ENCODE data around the gene SWSAP1.
"Not testable (repeated sequence)": the region's sequence is repeated elsewhere in the genome, so short reads cannot be mapped to it uniquely, and the experiment has no call there.

The SWSAP1 gene, protein sequence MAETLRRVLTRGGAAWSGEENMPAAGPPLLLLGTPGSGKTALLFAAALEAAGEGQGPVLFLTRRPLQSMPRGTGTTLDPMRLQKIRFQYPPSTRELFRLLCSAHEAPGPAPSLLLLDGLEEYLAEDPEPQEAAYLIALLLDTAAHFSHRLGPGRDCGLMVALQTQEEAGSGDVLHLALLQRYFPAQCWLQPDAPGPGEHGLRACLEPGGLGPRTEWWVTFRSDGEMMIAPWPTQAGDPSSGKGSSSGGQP

DNA sequence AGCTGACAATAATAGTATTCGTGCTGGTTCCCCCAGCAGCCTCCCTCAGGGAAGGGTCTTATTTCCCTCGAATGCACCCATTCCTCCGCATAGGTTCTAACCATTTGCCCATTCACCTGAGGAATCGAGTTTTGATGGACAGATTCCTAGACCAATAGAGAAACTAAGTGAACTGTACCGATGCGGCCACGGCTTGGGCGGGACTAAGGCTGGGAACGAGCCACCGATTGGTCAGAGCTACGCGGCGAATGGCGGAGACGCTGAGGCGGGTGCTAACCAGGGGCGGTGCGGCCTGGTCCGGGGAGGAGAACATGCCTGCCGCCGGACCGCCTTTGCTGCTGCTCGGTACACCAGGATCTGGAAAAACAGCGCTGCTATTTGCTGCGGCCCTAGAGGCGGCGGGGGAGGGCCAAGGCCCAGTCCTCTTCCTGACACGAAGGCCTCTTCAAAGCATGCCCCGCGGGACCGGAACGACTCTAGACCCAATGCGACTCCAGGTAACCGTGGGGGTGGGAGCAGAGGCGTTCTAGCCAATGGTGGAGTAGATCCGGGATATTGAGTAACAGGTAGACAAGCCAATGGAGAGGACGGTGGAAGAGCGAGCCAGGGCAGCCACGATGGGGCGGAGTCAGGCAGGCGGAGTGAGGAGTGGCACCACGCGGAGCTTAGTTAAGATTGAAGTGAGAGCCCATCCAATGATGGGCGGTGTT is at the start of gene SWSAP1:
SWSAP1 (plus strand) TSS at position 234 of the 710 bp plus-strand sequence; CDS start at position 249, 15 bp downstream.
- DNase-seq (ENCODE audit: low read depth in 2 of 2, low spot score in 1 of 2), result peak; percentile 84 to 91

DNA sequence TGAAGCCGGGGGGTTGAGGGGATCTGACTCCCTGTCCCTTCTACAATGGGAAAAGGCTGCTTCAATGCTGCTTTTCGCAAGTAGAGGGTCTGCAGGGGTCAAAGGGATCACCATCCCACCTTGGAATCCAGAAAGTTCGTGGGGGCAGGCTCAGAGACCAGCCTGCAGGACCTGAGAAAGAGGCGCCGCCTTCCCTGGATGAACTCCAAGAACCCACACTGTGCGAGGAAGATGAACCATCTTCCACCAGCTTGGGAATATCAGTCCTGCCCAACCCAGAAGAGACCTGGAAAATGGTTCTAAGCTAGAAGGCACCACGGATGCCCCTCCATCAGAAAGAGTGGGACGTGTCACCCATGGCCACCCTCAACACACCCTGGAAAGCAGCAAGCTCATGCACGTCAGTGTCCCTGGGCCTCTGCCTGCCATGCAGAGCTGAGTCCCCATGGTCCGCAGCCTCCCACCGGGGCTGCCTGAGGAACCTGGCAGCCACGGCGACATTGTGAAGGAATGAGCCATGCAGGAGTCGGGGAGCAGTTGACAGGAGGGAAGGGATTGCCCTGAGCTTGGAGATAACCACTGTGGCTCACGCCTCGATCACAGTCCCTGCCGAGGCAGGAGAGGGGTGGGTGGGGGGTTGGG is 49.6 kb upstream of the SWSAP1 start:
- DNase-seq (ENCODE audit: low read depth in 2 of 2, low spot score in 1 of 2), result no peak

DNA sequence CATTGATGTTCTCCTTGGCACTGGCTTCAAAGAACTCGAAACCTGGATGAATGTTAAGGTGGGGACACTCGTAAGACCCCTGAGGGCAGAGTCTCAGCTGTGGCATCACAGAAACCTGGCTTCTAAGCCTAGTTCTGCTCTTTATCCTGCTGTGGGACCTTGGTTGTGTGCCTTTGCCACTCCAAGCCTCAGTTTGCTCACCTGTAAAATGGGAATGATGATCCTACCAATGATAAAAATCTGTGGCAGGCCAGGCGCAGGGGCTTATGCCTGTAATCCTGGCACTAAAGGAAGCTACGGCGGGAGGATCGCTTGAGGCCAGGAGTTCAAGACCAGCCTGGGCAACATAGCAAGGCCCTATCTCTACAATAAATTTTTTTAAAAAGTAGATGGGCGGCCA is 48.9 kb upstream of the SWSAP1 start:
- no peak for DNase-seq (ENCODE audit: low read depth in 2 of 2, low spot score in 1 of 2)

DNA sequence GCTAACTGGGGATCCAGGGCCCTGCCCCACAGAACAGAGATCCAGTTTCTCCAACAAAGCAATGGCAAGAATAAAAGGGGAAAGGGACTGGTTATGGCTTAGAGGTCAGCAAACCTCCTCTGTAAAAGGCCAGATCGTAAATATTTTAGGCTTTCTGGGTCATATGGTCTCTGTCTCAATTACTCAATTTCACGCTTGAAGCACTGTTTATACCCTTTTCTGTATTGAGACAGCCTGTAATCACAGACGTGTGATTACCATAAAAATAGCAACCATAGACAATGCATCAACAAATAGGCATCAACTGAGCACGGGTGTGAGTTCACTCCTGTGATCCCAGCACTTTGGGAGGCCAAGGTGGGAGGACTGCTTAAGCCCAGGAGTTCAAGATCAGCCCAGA is 44.3 kb upstream of the SWSAP1 start:
- DNase-seq (ENCODE audit: low read depth in 2 of 2, low spot score in 1 of 2), result no peak

DNA sequence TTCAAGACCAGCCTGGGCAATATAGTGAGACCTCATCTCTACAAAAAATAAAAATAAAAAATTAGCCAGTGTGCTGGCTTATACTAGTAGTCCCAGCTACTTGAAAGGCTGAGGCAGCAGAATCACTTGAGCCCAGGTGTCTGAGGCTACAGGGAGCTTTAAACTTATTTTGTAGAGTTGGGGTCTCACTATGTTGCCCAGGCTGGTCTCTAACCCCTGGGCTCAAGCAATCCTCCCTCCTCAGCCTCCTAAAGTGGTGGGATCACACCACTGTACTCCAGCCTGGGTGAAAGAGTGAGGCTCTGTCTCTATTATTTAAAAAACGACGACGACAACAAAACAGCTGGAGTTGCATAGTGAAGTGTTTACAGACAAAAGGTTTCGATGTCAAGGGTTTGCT is 43.0 kb upstream of the SWSAP1 start:
- DNase-seq (ENCODE audit: low read depth in 2 of 2, low spot score in 1 of 2), result no peak

DNA sequence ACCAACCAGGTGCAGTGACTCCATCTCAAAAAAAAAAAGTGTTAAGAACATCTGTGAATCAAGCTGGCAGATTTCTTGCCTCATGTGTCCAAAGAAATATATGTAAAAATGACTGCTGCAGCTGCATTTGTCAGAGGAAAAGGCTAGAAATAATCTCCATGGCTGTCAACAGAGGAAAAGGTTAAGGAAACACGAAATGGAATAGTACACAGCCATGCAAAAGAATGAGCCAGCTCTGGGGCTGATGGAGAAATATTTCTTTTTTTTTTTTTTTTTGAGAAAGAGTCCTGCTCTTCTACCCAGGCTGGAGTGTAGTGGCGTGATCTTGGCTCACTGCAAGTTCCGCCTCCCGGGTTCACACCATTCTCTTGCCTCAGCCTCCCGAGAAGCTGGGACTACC is 41.6 kb upstream of the SWSAP1 start:
- no peak for DNase-seq (ENCODE audit: low read depth in 2 of 2, low spot score in 1 of 2)

DNA sequence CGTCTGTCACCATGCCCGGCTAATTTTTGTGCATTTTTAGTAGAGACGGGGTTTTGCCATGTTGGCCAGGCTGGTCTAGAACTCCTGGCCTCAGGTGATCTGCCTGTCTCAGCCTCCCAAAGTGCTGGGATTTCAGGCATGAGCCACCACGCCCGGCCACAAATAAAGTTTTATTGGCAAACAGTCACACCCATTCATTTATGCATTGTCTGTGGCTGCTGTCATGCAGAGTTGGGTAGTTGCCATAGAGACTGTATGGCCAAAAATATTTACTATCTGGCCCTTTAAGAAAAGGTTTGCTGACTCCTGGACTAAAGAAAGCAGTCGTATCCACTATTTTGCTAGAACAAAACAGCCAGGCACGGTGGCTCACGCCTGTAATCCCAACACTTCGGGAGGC is 40.6 kb upstream of the SWSAP1 start:
- DNase-seq (ENCODE audit: low read depth in 2 of 2, low spot score in 1 of 2), result not testable (repeated sequence)

DNA sequence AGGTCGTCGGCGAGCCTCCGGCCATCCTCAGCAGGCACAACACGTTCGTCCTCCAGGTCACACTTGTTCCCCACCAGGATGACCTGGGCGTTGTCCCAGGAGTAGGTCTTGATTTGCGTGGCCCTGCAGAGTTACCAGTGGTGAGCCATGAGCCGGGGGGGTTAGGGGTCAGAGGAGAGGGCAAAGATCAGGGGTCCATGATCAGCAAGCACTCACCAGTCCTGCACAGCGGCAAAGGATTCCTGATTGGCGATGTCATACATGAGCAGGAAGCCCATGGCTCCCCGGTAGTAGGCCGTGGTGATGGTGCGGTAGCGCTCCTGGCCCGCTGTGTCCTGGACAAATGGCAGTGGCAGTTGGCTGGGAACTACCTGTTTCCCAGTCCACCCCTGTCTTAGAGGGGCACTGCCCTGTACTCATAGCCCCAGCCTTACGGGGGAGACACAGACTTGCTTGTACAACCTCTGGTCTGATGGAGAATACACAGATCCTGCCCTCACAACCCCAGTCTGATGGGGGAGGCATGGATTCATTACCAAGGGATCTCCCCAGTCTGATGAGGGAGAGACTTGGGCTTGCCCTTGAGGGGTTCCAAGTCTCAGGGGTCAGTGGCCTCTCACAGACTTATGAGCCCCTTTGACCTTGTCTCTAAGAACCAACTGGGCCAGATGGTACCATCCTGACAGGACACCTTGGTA is 38.9 kb upstream of the SWSAP1 start:
- DNase-seq (ENCODE audit: low read depth in 2 of 2, low spot score in 1 of 2), result no peak

DNA sequence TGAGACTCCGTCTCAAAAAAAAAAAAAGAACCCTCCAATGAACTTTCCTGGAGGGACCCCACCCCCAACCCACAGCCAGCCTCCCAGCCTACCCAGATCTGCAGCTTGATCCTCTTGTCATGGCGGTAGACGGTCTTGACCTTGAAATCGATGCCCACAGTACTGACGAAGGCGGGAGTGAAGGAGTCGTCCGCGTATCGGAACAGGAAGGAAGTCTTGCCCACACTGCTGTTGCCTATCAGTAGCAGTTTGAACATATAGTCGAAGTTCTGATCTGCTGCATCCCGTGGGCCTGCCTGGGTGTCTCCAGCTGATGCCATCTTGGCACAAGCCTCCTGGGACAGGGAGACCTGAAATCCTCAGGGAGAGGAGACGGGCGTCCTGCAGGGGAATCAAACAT is 37.4 kb upstream of the SWSAP1 start:
- DNase-seq (ENCODE audit: low read depth in 2 of 2, low spot score in 1 of 2), result no peak

DNA sequence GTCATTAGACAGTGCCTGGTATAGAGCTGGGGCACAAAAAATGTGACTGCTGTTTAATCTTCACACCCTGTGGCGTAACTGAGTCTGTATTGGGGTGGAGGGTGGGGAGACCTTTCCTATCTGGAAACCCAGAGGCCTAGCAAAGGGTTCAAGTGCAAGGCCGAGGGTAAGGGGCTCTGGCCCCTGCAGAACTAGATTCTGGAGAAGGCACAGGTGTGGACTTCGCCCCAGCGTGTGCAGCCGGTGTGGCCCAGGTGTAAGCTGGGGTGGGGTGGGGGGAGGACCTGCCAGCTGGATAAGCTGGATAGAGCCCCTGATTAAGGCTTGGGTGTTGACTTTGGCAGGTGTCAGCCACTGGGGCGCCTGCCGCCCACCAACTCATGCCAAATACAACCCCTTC is 36.3 kb upstream of the SWSAP1 start:
- DNase-seq (ENCODE audit: low read depth in 2 of 2, low spot score in 1 of 2), result no peak

DNA sequence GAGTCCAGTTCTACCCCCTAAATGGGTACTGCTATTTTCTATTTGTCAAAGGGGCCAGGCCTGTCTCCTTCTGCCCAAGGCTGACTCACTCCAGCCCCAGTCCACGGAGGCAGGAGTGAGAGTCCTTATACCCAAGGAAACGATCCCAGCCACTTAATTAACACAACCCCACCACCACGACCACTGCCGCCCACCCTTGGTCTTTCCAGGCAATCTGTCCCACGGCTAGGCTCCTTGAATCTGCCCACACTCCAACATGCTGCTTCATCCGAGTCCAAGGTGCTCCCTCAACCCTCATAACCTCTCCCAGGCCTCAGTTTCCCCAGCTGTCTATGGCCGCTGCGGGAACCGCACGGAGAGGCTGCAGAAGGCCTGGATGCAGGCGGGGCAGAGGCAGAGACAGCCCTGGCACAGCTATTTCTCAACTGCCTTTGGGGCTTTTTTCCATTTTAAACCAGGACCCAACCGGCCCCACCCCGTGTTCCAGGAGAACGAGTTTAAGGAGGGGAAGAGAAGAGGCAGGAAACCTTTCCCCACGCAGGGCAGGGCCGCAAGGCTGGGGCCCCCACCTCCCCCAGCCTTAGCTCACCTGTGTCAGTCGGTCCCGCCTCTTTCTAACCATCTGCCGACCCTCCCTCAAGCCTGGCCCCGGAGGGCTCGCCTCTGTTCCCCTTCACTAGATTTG is 35.8 kb upstream of the SWSAP1 start:
- DNase-seq (ENCODE audit: low read depth in 2 of 2, low spot score in 1 of 2), result no peak

DNA sequence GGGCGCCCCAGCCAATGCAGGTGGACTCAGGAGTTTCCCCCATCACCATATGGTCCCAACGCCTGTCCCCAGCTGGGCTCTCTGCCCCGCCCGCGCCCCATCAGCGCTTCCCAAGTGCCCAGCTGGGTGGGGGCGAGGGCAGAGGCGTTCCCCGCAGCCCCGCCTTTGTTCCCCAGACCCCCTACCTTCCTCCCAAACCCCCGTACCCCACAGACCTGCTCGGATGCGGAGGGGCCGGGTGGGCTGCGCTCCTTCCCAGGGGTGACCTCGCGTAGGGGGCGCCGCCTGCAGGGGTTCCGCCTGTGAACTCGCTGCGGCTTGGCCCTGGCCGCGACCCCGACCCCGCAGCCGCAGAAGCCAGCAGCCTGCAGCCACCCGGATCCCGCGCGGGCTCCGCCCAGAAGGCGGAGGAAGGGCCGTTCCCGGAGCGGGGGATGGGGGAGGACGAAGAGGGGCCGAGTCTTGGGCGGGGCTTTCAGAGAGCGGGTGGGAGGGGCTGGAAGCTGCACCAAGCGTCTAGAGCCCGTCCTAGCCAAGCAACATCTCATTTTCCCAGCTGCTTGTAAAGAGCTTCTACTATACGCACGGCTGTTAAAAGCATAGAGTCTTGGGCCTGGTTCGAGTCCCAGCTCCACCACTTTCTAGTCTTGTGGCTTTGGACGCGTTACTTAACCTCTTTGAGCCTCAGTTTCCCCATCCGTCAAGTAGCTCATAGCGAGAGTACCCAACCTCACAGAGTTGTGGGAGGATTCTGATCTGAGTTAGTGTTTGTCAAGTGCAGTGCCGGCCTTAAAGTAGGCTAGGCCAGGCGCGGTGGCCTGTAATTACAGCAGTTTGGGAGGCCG is 35.0 kb upstream of the SWSAP1 start, which contains the start of gene RAB3D:
RAB3D (minus strand) TSS at position 404 of the 845 bp plus-strand sequence. CDS start 2,258 bp downstream, outside the sequence.
- peak; percentile 28 to 53 for DNase-seq (ENCODE audit: low read depth in 2 of 2, low spot score in 1 of 2)

DNA sequence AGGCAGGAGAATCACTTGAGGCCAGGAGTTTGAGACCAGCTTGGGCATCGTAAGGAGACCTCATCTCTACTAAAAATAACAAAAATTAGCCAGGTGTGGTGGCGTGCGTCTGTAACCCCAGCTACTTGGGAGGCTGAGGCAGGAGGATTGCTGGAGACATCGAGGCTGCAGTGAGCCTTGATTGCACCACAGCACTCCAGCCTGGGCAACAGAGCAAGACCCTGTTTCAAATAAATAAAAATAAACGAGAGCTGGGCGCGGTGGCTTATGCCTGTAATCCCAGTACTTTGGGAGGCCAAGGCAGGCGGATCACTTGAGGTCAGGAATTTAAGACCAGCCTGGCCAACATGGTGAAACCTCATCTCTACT is 34.4 kb upstream of the SWSAP1 start:
- DNase-seq (ENCODE audit: low read depth in 2 of 2, low spot score in 1 of 2), result not testable (repeated sequence)

DNA sequence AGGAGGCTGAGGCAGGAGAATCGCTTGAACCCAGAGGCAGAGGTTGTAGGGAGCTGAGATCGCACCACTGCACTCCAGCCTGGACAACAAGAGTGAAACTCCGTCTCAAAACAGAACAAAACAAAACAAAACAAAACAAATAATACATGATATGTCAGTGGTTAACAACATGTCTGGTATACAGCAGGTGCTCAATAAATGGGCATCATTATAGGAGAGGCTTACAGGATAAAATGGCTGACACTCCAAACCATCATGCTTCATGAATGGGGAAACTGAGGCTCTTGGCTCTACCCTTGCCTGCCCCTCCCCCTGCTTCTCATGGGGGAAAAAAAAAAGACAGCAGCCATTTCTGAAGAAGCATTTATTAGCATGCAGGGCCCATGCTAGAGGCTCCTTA is 32.0 kb upstream of the SWSAP1 start:
- DNase-seq (ENCODE audit: low read depth in 2 of 2, low spot score in 1 of 2), result no peak

DNA sequence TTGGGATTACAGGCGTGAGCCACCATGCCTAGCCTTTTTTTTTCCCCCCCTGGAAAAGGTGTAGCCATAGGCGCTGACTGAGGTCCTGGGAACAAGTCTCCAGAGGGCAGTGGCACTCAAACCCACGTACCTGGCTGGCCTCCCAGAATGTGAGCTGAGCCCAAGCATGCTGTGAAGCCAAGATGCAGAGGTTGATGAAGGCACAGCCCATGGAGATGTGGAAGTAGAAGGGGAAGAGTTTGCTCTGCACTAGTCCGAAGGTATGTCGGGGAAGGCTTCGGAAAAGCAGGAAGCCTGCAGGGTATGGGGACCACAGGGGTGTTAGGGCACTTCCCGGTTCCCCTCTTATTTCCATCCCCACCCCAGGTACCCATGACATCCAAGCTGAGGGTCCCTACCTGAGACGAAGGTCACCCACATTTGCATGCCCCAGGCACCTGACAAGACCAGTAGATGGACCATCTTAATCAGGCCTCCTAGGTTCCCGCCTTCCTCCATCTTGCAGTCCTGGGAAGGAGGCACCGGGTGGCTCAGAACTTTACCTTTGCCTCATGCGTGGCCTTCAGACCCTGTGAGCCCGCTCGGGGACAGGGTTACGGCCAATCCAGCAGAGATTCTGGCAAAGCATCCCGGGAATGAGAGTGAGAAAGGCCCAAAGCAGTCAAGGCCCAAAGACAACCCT is 29.2 kb upstream of the SWSAP1 start:
- no peak for DNase-seq (ENCODE audit: low read depth in 2 of 2, low spot score in 1 of 2)

DNA sequence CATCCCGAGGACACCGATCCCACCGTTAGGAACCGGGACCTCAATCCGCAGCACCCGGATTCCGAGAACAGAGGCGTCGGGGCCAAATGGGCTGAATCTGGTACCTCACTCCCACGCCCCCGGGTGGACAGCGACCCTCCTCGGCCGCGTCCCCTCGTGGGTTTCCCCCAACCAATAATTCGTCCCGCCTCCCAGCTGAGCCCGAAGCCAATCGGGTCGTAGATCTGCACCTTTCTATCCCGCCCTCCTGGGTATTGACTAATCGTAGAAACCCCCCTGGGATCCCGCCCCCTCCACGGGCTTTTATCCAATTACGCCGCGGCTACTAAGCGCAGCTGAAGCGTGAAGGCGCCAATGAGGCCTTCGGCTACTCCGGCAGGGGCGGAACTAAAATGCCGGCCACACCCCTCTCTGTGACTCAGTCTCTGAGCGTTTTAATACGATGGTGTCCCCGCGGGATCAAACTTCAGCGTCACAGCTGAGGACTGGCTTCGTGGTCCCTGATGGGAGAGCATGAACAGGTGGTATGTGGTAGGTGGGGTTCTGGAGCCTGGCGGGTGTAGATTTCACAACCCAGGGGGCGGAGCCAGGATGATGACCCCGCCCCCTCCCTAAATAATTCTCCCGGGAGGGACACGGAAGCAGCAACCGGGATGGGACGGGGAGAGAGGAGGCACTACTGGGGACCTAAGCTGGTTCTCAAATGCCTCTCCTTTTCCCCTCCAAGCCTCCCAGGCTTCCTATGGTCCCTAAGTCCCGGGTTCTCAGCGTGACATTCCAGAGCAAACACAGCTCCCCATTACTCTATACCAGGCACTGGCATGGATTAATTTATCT is 28.1 kb upstream of the SWSAP1 start, which contains the start of the genes CCDC159 and TMEM205:
CCDC159 (plus strand) TSS at position 416 of the 837 bp plus-strand sequence; CDS start at position 504, 88 bp downstream.
TMEM205 (minus strand) TSS at position 165 of the 837 bp plus-strand sequence. CDS start 649 bp downstream, outside the sequence.
- peak; percentile 92 to 98 for DNase-seq (ENCODE audit: low read depth in 2 of 2, low spot score in 1 of 2)

DNA sequence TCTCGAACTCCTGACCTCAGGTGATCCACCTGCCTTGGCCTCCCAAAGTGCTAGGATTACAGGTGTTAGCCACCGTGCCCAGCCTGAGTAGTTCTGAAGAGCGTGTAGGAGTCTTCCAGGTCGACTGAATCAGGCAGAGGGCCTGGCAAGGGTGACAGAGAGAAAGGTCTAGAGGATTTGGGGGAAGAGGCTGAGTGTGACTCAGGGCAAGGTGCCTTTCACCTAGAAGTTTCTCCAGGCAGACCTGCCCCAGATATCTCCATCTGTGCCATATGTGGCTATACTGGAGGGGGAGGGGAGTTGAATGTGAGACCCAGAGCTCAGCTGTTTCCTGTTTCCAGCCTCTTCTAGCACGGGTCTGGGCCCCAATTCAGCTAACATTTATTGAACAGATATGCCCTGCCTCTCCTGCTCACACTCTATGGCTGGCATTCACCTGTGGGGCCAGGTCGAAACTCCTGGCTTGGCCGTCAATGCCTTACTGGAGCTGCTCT is 26.9 kb upstream of the SWSAP1 start:
- DNase-seq (ENCODE audit: low read depth in 2 of 2, low spot score in 1 of 2), result no peak

DNA sequence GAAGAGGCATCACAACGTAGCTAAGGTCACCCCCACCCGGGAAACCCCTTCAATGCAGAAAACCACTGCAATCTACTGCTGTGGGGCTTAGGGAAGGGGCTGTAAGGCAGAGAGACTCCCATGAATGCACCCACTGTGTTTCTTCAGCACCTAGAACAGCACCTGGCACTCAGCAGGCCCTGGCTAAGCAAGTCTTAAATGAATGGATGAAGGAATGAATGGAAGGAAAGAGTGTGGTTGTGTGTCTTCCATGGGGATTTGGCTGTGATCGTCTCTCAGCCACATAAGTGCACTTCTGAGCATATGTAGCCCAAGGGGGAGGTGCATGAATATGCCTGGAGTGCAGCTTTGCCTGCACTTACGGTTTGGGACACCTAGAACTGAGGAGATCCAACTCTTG is 25.3 kb upstream of the SWSAP1 start:
- no peak for DNase-seq (ENCODE audit: low read depth in 2 of 2, low spot score in 1 of 2)

Data from stimulated activated CD8-positive, alpha-beta memory T cell treated with anti-CD3 and anti-CD28 coated beads, Interleukin-4, amount 100 ng/mL, for 1 hour (primary cell).